ENCODE measurements around the gene PGS1.

The PGS1 gene

DNA sequence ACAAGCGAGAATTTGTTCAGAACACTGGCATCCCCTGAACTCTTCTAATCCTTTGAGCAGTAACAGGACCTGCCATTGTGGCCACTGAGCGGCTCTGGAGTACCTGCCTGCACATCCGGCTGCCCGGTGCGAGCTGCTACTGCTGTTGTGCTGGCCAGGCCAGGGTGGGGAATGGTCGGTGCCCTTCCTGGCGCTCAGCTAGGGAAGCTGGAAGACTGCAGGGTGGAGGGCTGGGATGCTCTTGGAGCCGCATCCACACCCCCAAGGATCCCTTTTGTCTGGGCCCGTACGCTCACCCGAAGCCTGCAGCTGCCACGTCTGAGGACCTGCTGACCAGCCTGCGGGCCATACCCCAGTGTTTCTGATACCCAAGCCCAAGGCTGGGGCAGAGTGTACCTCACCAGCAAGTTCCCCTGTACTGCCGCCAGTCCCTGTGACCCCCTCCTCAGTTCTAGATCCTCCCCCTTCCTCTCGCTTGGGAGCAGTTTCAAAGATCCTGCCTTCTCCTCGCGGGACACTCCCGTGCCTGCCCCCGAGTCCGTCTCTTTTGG lies 49.7 kb downstream of the PGS1 start:
- DNase-seq, result no peak

GRCh38 chr17:78428836-78429617 lies 50.6 kb downstream of the PGS1 start:
- no peak for DNase-seq

DNA sequence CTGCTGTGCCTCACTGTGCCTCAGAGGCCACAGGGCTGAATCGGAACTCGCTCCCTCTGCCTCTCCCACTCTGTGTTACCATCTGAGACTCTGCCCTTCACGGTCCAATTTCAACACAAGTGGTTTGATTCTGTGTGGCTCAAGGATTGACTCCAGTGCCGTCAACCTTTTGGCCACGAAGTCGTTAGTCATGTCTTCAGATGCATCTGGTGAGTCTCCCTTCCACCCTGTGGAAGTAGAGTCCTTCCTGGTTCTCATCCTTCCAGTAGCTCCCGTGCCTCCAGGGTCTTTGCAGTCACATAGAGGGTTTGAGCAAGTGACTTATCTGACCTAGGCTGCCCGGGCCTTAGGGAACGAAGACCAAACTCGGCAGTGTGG lies 51.2 kb downstream of the PGS1 start:
- DNase-seq, result no peak

GRCh38 chr17:78430892-78431691 lies 52.6 kb downstream of the PGS1 start:
- DNase-seq, result no peak

DNA sequence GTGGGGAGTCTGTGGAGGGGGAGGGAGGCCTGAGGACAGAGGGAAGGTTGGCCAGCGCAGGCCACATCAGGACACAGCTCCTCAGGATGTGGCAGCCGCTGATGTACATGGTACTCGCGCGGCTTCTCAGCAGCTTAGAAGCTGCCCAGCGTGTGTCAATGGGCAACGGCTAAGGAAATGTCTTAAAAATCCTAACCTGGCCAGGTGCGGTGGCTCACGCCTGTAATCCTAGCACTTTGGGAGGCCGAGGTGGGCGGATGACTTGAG lies 53.2 kb downstream of the PGS1 start:
- DNase-seq, result no peak

DNA sequence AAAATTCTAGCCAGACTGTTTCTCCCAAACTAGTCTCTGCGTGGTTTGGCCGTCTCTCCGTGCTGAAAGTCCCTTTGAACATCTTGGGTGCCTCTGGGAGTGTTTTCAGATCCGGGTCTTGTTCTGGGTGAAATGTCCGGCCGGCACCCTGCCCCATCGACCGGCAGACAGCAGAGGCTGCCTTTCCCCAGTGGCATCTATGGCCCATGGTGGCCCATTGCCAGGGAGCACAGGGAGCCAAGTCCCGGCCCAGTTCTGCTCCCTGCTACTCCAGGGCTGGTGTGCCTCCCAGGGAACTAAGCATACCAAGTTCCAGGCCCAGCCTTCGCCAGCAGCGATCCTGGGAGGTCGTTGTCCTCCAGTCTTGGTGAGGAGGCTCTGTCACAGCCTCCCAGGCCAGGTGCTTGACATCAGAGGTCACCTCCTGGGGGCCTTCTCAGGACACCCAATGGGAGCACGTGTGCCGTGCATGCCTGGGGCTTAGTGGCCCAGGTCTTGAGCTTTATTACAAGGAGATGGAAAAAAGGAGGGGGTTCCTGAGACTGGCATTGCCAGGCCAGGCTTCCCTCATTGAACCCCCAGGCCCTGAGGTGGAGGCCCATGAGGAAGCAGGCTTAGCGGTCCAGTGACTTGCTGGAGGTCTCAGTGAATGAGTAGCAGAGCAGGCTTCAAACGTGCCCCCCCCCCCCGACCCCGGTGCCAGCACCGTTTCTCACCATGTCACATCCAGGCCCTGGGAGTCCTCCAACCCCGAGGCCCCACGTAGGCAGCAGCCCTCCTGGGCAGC lies 54.0 kb downstream of the PGS1 start:
- DNase-seq, result no peak

GRCh38 chr17:78433013-78433727 lies 54.7 kb downstream of the PGS1 start:
- DNase-seq, result no peak

DNA sequence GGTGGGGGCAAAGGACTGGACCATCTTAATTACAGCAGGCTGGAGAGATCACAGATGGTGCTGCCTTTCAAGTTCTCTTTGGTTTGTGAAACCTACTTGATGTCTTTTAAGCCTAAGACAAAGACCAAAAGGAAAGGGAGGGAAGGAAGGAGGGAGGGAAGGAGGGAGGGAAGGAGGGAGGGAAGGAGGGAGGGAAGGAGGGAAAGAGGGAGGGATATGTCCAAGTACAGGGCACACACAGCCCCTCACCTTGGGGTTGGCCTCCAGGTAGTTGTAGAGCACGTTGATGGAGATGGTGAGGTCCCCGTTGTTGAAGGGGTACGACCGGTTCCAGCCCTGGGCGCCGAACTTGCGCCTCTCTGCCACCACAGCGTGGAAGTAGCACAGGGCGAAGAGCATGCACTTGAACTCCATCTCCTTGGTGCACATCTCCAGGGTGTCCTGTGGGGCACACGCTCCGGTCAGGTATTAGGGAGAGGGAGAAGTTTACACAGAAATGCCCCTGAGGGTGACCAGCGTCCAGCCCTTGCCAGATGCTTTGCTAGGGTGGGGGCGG lies 55.4 kb downstream of the PGS1 start:
- DNase-seq, result no peak

- no peak for DNase-seq
These were observed 56.2 kb downstream of the PGS1 start for GRCh38 chr17:78434455-78435329.

GRCh38 chr17:78435330-78436005 lies 57.0 kb downstream of the PGS1 start:
- DNase-seq, result no peak

GRCh38 chr17:78437508-78438169 lies 59.2 kb downstream of the PGS1 start:
- DNase-seq, result no peak

DNA sequence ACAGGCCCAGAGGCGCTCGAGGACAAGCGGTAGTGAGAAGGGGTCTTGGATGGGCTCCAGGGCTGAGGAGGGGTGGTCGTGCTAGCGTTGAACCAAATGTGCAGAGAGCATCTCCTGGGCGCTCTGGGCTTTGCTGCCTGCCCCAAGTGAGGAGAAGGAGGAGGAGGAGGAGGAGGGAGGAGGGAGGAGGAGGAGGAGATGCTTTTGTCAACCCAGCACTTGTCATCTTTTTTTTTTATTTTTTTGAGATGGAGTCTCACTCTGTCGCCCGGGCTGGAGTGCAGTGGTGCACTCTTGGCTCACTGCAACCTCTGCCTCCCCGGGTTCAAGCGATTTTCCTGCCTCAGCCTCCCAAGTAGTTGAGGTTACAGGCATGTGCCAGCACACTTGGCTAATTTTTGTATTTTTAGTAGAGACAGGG lies 59.8 kb downstream of the PGS1 start:
- DNase-seq, result no peak

DNA sequence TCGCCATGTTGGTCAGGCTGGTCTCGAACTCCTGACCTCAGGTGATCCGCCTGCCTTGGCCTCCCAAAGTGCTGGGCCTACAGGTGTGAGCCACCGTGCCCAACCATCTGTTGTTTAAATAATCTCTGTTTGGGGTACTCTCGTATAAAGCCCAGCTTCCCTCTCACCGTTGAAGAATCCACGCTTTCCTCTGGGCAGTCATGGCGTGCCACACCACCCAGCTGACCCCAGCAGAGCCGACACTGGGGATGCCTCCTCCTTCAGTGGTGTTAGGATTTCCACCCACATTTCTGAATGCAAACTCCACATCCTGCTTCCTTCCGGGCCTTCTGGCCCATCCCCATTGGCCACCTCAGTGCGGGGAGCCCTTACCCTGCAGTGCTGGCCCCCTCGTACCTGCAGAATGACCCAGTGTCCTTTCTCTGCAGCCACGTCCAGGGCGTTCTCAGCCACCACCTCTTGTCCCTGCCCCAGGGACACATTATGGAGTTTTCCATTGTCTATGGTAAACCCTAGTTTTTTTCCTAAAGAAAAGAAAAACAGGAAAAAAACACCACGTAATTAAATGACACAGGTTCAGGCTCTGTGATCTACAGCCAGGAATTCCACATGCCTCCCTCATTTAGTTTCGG lies 60.4 kb downstream of the PGS1 start:
- DNase-seq, result no peak

- DNase-seq, result no peak
These were observed 63.0 kb downstream of the PGS1 start for GRCh38 chr17:78441271-78441971.

GRCh38 chr17:78442648-78443218 lies 64.3 kb downstream of the PGS1 start:
- DNase-seq, result no peak

GRCh38 chr17:78444392-78444791 lies 65.9 kb downstream of the PGS1 start:
- DNase-seq, result no peak

GRCh38 chr17:78446833-78447232 lies 68.4 kb downstream of the PGS1 start:
- DNase-seq, result no peak

- DNase-seq, result no peak
These were observed 70.0 kb downstream of the PGS1 start for GRCh38 chr17:78448356-78448993.
